ENCODE measurements around the gene ZNF26.
A peak's percentile ranks its signal among the peaks of the same experiment; 100 is the strongest.
"Not testable (repeated sequence)": the region's sequence is repeated elsewhere in the genome, so short reads cannot be mapped to it uniquely, and the experiment has no call there.

The ZNF26 gene, protein sequence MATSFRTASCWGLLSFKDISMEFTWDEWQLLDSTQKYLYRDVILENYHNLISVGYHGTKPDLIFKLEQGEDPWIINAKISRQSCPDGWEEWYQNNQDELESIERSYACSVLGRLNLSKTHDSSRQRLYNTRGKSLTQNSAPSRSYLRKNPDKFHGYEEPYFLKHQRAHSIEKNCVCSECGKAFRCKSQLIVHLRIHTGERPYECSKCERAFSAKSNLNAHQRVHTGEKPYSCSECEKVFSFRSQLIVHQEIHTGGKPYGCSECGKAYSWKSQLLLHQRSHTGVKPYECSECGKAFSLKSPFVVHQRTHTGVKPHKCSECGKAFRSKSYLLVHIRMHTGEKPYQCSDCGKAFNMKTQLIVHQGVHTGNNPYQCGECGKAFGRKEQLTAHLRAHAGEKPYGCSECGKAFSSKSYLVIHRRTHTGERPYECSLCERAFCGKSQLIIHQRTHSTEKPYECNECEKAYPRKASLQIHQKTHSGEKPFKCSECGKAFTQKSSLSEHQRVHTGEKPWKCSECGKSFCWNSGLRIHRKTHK

DNA sequence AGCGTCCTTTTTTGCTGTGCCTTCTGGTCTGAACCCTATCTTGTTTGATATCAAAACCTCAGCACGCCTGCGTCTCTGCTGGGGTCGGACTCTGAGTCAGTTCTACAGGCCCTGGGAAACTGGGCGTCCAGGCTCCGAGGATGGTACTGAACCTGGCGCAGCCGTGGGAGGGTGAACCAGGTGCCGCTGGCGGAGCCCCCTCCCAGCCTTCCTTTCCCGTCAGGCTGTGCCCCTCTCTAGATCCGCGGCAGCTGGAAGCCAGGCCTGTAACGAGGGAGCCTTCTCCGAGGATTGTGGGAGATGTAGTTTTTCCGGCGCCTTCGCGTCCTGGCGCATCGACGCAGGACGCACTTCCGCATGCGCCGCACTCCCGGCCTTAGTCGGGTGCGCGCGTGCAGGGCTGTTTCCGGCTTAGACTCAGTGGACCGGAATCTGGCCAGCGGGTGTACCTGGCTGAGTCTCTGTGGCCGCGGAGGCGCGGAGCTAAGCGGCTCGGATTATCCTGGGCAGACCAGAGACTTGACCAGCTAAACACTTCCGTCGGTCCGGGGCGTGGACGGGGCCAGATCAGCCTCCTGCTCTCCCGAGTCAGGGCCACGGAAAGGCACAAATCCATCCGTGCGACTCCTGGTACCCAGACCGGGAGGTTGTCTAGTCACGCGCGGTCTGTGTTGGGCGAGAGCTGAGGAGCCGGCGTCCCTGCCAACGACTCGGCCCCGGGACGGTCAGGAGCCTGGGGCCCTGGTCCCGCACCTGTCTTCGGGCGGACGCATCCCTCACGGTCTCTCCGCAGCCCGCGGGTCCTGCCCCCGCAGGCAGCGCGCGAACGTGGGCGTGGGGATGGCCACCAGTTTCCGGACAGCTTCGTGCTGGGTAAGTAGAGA, at the start of gene ZNF26:
ZNF26 (plus strand) TSS at position 367 of the 884 bp plus-strand sequence; CDS start at position 841, 474 bp downstream.
- Histone ChIP-seq H3K9ac (ENCODE audit: low read depth, low read length) (peak within 1 kb of the TSS; percentile 82), H3K9me3 (ENCODE audit: control insufficient read depth, insufficient read depth, low read length) (peaks cover 7% of the 10 kb centered on the region), H3K36me3 (ENCODE audit: insufficient read depth, low read length) (no peaks in the 10 kb centered on the region; the same call in 1 of the 2 replicates), H3K4me1 (ENCODE audit: insufficient read depth, low read length) (no peaks in the 10 kb centered on the region)

DNA sequence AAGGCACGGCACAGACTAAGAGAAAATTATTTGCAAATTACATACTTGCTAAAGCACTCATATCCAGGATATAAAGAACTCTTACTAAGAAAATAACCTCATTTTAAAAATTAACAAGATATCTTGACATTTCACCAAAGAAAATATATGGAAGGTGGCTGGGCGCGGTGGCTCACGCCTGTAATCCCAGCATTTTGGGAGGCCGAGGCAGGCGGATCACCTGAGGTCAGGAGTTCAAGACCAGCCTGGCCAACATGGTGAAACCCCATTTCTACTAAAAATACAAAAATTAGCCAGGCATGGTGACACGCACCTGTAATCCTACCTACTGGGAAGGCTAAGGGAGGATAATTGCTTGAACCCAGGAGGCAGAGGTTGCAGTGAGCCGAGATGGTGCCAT, 49.2 kb upstream of the ZNF26 start:
- not testable (repeated sequence) for H3K36me3 ChIP-seq (ENCODE audit: insufficient read depth, low read length); H3K4me1 ChIP-seq (ENCODE audit: insufficient read depth, low read length); H3K9ac ChIP-seq (ENCODE audit: low read depth, low read length)
- H3K9me3 ChIP-seq (ENCODE audit: control insufficient read depth, insufficient read depth, low read length), result peaks cover 26% of the 10 kb centered on the region

DNA sequence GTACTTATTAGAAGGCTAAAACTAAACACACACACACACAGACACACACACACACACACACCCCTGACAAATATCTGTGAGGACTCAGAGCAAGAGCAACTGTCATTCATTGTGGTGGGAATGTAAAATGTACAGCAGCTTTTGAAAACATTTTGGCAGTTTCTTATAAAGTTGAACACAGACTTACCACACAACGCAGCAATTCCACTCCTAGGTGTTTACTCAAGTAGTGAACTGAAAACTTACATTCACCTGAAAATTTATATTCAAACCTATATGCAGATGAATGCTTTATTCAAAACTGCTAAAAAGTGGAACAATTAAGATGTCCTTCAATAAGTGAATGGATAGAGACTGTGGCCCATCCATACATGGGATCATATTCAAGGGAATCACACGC, 48.7 kb upstream of the ZNF26 start:
- peaks cover 22% of the 10 kb centered on the region for H3K9me3 ChIP-seq (ENCODE audit: control insufficient read depth, insufficient read depth, low read length)
- H3K36me3 ChIP-seq (ENCODE audit: insufficient read depth, low read length), result no peaks in the 10 kb centered on the region; the same call in 1 of the 2 replicates
- no peak overlapping the region for H3K9ac ChIP-seq (ENCODE audit: low read depth, low read length)
- H3K4me1 ChIP-seq (ENCODE audit: insufficient read depth, low read length), result no peaks in the 10 kb centered on the region

DNA sequence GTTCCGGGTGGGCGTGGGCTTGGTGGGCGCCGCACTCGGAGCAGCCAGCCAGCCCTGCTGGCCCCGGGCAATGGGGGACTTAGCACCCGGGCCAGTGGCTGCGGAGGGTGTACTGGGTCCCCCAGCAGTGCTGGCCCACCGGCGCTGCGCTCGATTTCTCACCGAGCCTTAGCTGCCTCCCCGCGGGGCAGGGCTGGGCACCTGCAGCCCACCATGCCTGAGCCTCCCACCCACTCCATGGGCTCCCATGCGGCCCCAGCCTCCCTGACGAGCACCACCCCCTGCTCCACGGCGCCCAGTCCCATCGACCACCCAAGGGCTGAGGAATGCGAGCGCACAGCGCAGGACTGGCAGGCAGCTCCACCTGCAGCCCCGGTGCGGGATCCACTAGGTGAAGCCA, 47.4 kb upstream of the ZNF26 start:
- not testable (repeated sequence) for H3K9ac ChIP-seq (ENCODE audit: low read depth, low read length); H3K36me3 ChIP-seq (ENCODE audit: insufficient read depth, low read length); H3K4me1 ChIP-seq (ENCODE audit: insufficient read depth, low read length)
- peaks cover 18% of the 10 kb centered on the region for H3K9me3 ChIP-seq (ENCODE audit: control insufficient read depth, insufficient read depth, low read length)

DNA sequence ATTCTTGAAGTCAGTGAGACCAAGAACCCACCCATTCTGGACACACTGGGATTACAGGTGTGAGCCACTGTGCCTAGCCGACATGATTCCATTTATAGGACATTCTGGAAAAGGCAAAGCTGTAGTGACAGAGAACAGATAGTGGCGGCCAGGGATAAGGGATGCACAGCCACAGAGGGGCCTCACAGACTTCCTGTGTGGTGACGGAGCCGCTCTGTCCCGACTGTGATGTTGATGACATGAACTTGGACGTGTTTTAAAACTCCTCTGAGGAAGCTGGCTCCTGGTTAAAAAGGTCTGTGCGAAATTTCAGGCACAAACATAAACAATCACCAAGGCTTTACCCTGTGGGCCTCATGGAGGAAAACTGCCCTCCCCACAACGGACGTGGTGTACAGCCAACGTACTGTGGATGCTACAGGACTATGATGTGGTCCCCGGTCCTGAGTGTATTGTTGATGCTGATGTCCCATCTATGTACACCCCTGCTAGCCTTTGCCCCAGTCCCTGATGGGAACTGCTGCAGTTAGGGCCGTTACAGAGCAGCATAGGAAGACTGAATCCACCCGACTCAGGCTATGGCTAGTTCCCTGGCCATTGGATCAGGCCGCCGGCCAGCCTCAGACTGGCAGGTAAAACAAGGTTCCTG, 46.0 kb upstream of the ZNF26 start:
- Histone ChIP-seq H3K36me3 (ENCODE audit: insufficient read depth, low read length) (no peaks in the 10 kb centered on the region; the same call in 1 of the 2 replicates), H3K9me3 (ENCODE audit: control insufficient read depth, insufficient read depth, low read length) (peaks cover 12% of the 10 kb centered on the region)

DNA sequence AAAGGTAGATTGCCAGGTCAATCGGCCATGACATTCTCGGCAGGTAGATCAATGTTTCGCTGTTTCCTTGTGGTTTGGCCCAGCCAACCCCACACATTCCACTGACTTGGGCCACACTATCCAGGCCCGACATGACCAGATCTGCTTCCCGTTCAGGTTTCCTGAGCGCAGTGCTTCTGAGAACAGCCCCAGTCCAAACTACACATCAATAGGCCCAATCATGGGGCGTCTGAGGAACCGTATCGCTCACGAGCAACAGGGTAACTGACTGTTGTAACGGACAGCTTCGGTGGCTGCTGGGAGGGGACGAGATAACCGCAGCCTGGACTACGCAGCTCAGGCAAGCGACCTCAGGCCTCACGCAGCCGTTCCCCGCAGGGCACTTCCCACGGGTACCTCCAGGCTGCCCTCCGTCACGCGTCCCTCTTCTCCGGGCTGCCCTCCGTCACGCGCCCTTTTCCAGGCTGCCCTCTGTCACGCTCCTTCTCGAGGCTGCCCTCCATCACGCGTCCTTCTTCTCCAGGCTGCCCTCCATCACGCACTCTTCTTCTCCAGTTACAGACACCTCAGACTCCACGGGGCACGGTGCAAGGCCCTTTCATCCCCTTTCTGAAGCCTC, 44.7 kb upstream of the ZNF26 start:
- H3K9me3 ChIP-seq (ENCODE audit: control insufficient read depth, insufficient read depth, low read length), result peaks cover 12% of the 10 kb centered on the region
- no peak overlapping the region for H3K9ac ChIP-seq (ENCODE audit: low read depth, low read length)
- no peaks in the 10 kb centered on the region for H3K4me1 ChIP-seq (ENCODE audit: insufficient read depth, low read length)
- no peaks in the 10 kb centered on the region; the same call in 1 of the 2 replicates for H3K36me3 ChIP-seq (ENCODE audit: insufficient read depth, low read length)

More for the DNA sequence above, 46.0 kb upstream of the ZNF26 start:
- Histone ChIP-seq H3K4me1 (ENCODE audit: insufficient read depth, low read length) (no peaks in the 10 kb centered on the region), H3K9ac (ENCODE audit: low read depth, low read length) (no peak overlapping the region)

DNA sequence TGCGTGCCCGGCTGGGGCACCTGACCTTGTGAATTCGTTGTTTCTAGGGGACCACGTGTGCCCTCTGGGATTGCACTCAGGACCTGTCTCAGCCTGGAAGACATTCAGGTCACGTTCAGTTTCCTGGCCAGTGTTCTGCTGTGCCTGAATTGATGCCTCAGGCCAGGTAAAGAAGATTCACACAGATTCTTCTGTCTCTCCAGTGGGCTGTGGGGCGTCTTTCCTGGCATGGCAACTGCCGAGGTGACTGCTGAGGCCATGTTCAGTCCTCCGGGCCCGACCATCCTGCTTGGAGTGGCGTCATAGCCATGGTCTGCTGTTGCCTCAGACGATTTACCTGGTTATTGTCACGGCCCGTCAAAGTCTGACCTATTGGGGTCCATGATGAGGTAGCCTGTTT, 43.6 kb upstream of the ZNF26 start:
- peaks cover 7% of the 10 kb centered on the region for H3K9me3 ChIP-seq (ENCODE audit: control insufficient read depth, insufficient read depth, low read length)

DNA sequence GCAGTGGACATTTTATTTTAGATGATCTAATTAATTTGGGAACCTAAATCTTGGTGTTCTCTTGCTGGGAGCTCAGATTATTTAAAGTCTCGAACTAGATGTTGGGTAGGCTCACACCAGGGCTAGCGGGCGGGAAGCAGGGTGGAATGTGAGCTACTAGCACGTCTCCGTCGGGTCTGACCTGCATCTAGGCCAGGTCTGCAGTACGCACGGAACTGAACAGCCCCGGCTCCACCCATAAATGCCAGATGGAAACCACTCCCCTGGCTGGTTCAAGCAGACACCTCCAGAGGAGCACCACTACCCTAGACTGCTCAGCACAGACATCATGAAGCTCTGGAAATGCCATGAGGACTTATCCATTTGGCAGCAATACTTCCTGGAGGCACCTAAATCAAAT, 40.4 kb upstream of the ZNF26 start:
- H3K36me3 ChIP-seq (ENCODE audit: insufficient read depth, low read length), result no peaks in the 10 kb centered on the region; the same call in 1 of the 2 replicates
- H3K9me3 ChIP-seq (ENCODE audit: control insufficient read depth, insufficient read depth, low read length), result peaks cover 7% of the 10 kb centered on the region
- H3K9ac ChIP-seq (ENCODE audit: low read depth, low read length), result no peak overlapping the region
- H3K4me1 ChIP-seq (ENCODE audit: insufficient read depth, low read length), result no peaks in the 10 kb centered on the region

More for the DNA sequence above, 43.6 kb upstream of the ZNF26 start:
- Histone ChIP-seq H3K9ac (ENCODE audit: low read depth, low read length) (no peak overlapping the region), H3K4me1 (ENCODE audit: insufficient read depth, low read length) (no peaks in the 10 kb centered on the region), H3K36me3 (ENCODE audit: insufficient read depth, low read length) (no peaks in the 10 kb centered on the region; the same call in 1 of the 2 replicates)

DNA sequence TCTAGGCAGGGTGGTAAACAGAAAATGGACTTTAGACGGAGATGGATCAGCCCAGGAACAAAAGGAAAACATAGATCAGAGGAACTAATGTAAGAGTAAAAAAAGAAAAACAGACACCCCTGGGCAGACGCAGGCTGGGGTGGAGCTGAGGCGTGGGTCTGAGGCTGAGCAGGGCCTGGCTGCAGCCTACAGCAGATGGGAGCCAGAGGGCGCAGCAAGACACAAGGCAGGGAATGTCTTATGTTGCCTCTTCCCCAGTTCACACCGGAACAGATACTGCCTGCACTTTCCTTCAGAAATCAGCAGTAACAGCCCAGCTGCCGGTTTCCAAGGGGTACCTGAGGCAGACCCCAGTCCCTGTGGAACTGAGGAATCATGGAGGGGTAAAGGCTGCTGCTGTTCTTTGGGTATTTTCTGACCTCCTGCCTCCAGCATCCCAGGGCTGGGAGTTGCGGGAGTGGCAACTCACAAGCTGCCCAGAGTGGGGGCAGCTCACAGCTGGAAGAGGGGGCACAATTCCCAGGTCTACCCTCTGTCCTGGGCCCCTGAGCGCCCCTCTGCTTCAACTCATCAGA, 39.8 kb upstream of the ZNF26 start:
- Histone ChIP-seq H3K36me3 (ENCODE audit: insufficient read depth, low read length) (no peaks in the 10 kb centered on the region; the same call in 1 of the 2 replicates), H3K9me3 (ENCODE audit: control insufficient read depth, insufficient read depth, low read length) (peaks cover 3% of the 10 kb centered on the region; the same call in 1 of the 2 replicates), H3K4me1 (ENCODE audit: insufficient read depth, low read length) (no peaks in the 10 kb centered on the region), H3K9ac (ENCODE audit: low read depth, low read length) (no peak overlapping the region)

DNA sequence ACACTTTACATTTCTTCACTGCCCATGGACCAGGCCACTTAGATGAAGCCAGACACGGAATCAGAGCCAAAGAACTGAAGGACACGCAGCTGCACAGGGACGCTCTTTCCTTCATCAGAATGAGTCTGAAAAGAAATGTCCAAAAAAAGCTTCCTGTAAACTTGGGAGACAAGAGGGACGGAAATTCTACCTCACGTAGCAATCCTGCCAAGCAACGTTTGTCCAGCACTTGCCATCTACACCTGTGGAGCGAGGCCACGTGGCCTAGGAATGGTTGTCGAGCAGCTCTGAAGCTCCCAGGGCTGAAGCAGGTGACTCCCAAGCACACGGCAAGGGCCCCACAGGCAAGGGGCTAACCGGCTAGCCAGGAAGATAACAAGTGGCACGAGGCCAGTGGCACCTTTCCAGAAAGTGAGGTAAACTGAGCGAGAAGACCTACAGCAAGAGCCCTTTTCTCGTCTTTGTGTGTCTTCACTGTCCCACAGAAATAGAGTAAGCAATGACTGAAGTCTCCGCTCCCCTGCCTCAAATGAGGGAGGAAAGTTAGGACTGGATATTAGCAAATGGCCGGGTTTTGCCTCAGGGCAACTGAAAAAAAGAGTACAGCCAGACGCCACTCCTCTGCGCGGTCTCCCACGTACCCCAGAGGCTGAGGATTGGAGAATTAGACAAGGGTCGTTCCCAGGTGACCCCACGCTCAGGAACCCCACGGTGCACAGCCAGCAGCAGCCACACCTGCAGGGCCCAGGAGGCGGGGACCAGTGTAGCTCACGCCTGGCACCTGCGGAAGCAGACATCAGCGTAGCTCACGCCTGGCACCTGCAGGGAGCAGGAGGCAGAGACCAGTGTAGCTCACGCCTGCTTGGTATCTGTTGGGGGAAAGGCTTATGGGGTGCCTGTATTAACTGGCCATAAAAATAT, 37.8 kb upstream of the ZNF26 start:
- no peaks in the 10 kb centered on the region for H3K4me1 ChIP-seq (ENCODE audit: insufficient read depth, low read length)
- H3K9ac ChIP-seq (ENCODE audit: low read depth, low read length), result no peak overlapping the region
- no peaks in the 10 kb centered on the region; the same call in 1 of the 2 replicates for H3K36me3 ChIP-seq (ENCODE audit: insufficient read depth, low read length)
- H3K9me3 ChIP-seq (ENCODE audit: control insufficient read depth, insufficient read depth, low read length), result no peaks in the 10 kb centered on the region; the same call in 1 of the 2 replicates

DNA sequence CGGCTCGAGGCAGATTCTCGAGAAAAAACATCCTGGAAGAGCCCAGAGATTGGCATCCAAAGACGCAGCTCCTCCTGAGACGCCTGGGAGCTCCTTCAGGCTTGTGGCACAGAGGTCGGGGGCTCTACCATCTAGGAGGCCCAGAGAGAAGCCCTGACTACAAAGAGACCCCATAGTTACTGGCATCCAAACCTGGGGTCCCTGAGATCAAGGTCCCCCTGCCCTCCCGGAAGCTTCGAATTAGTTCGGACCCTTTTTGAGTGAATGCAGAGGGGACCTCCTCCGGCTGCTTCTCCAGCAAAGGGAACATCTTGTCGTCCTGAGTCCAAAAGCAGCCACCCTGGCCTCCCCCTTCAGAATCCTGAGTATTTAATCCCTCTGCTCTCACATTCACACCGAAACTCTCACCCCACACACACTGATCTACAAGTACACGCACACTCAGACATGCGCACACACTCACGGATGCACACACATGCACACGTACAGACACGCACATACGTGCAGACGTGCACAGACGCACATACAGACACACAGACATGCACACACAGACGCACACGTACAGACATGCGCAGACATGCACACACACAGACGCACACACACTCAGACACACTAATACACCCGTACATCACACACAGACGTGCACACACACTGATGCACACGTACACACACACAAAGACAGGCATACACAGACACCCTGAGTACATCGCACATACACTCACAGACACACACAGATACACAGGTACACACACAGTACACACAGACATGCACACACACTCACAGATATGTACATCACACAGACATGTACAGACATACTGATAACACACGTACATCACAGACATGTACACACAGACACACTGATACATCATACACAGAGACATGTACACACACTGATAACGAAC, 36.0 kb upstream of the ZNF26 start:
- no peak overlapping the region for H3K9ac ChIP-seq (ENCODE audit: low read depth, low read length)
- no peaks in the 10 kb centered on the region; the same call in 1 of the 2 replicates for H3K9me3 ChIP-seq (ENCODE audit: control insufficient read depth, insufficient read depth, low read length)
- no peaks in the 10 kb centered on the region for H3K4me1 ChIP-seq (ENCODE audit: insufficient read depth, low read length)
- H3K36me3 ChIP-seq (ENCODE audit: insufficient read depth, low read length), result no peaks in the 10 kb centered on the region

Measured in ES-I3 (cell line).